HEK293 (cell line): ENCODE results near the gene FOXP1.

ENCODE experiments used
- CTCF ChIA-PET: fragments of 350-600 bp; formaldehyde crosslinking; extraction: SDS; loops from one replicate; lab custom pipeline; 2021; ENCODE audit warnings: antibody characterized with exemption; lab: Yijun Ruan, JAX
- POLR2A ChIA-PET: fragments of 300-600 bp; formaldehyde crosslinking; extraction: SDS; loops from one replicate; lab custom pipeline; 2020; ENCODE audit warnings: antibody characterized with exemption, inconsistent platforms; lab: Yijun Ruan, JAX
- H3K27ac ChIP-seq: fragments of 200-500 bp; sonication (Bioruptor generic); 2 replicates; pipeline ENCODE4 v1.5.1; 2014; ENCODE audit warnings: low read depth, low read length, control low read depth, inconsistent platforms; ENCODE audit errors: extremely low read depth
- H3K36me3 ChIP-seq, 2 experiments: fragments of 200-500 bp in 1 of 2; sonication (Bioruptor generic) in 1 of 2; 1 replicate in 1 of 2; 2 replicates in 1 of 2; pipeline ENCODE4 v1.5.1; 2014 to 2017; ENCODE audit warnings: inconsistent platforms in 2 of 2, low read length in 2 of 2; ENCODE audit not compliant: control insufficient read depth in 2 of 2, insufficient read depth in 1 of 2
- H3K4me1 ChIP-seq: fragments of 200-500 bp; sonication (Bioruptor generic); 2 replicates; pipeline ENCODE4 v1.5.1; 2014; ENCODE audit warnings: mild to moderate bottlenecking, low read length, inconsistent platforms; ENCODE audit not compliant: control insufficient read depth, insufficient read depth
- H3K4me3 ChIP-seq: 2 replicates; pipeline ENCODE4 v1.5.1; 2011; ENCODE audit warnings: low read depth, mild to moderate bottlenecking, control low read depth, low read length, moderate library complexity
- H3K9me3 ChIP-seq: fragments of 200-500 bp; sonication (Bioruptor generic); 2 replicates; pipeline ENCODE4 v1.5.1; 2014; ENCODE audit warnings: low read depth, low read length, inconsistent platforms; ENCODE audit not compliant: control insufficient read depth, insufficient read depth
- GLI4 ChIP-seq: fragments of 450-650 bp; formaldehyde crosslinking; IDR thresholded peaks from 2 replicates; pipeline ENCODE4 v1.5.1; 2016; ENCODE audit warnings: missing biosample characterization, missing genetic modification characterization
- HIC1 ChIP-seq: fragments of 450-650 bp; formaldehyde crosslinking; IDR thresholded peaks from 2 replicates; pipeline ENCODE4 v1.5.1; 2016; ENCODE audit warnings: missing biosample characterization, missing genetic modification characterization
- KLF16 ChIP-seq: fragments of 450-650 bp; formaldehyde crosslinking; IDR thresholded peaks from 2 replicates; pipeline ENCODE4 v1.5.1; 2017; ENCODE audit warnings: missing biosample characterization, missing genetic modification characterization
- KLF8 ChIP-seq: fragments of 450-650 bp; formaldehyde crosslinking; IDR thresholded peaks from 2 replicates; pipeline ENCODE4 v1.5.1; 2016; ENCODE audit warnings: missing biosample characterization, missing genetic modification characterization
- MYNN ChIP-seq: fragments of 450-650 bp; formaldehyde crosslinking; IDR thresholded peaks from 2 replicates; pipeline ENCODE4 v1.5.1; 2016; ENCODE audit warnings: missing biosample characterization, missing genetic modification characterization, borderline replicate concordance
- PRDM1 ChIP-seq: fragments of 450-650 bp; formaldehyde crosslinking; IDR thresholded peaks from 2 replicates; pipeline ENCODE4; 2016; ENCODE audit warnings: missing biosample characterization, missing genetic modification characterization
- PRDM6 ChIP-seq: fragments of 450-650 bp; formaldehyde crosslinking; IDR thresholded peaks from 2 replicates; pipeline ENCODE4 v1.5.1; 2017; ENCODE audit warnings: missing biosample characterization, missing genetic modification characterization
- REST ChIP-seq: fragments of 450-650 bp; formaldehyde crosslinking; IDR thresholded peaks from 2 replicates; pipeline ENCODE4 v1.5.1; 2016; ENCODE audit warnings: missing biosample characterization, missing genetic modification characterization
- SALL2 ChIP-seq: fragments of 450-650 bp; formaldehyde crosslinking; IDR thresholded peaks from 2 replicates; pipeline ENCODE4 v1.5.0; 2017; ENCODE audit warnings: missing biosample characterization, mild to moderate bottlenecking, missing genetic modification characterization, borderline replicate concordance
- SCRT1 ChIP-seq: fragments of 450-650 bp; formaldehyde crosslinking; IDR thresholded peaks from 2 replicates; pipeline ENCODE4 v1.5.1; 2016; ENCODE audit warnings: missing biosample characterization, missing genetic modification characterization, borderline replicate concordance
- ZNF138 ChIP-seq: fragments of 450-650 bp; formaldehyde crosslinking; IDR thresholded peaks from 2 replicates; pipeline ENCODE4 v1.5.1; 2016; ENCODE audit warnings: missing biosample characterization, missing genetic modification characterization, borderline replicate concordance
- ZNF155 ChIP-seq: fragments of 450-650 bp; formaldehyde crosslinking; IDR thresholded peaks from 2 replicates; pipeline ENCODE4 v1.5.1; 2016; ENCODE audit warnings: missing biosample characterization, missing genetic modification characterization
- ZNF211 ChIP-seq: fragments of 450-650 bp; formaldehyde crosslinking; IDR thresholded peaks from 2 replicates; pipeline ENCODE4 v1.5.1; 2016; ENCODE audit warnings: low read depth, missing biosample characterization, missing genetic modification characterization
- ZNF23 ChIP-seq: fragments of 450-650 bp; formaldehyde crosslinking; IDR thresholded peaks from 2 replicates; pipeline ENCODE4 v1.5.1; 2016; ENCODE audit warnings: missing biosample characterization, missing genetic modification characterization, borderline replicate concordance
- ZNF354C ChIP-seq: fragments of 450-650 bp; formaldehyde crosslinking; IDR thresholded peaks from 2 replicates; pipeline ENCODE4 v1.5.1; 2016; ENCODE audit warnings: missing biosample characterization, missing genetic modification characterization, low read depth, borderline replicate concordance
- ZNF416 ChIP-seq: fragments of 450-650 bp; formaldehyde crosslinking; IDR thresholded peaks from 2 replicates; pipeline ENCODE4 v1.5.1; 2016; ENCODE audit warnings: missing biosample characterization, missing genetic modification characterization
- ZNF433 ChIP-seq: fragments of 450-650 bp; formaldehyde crosslinking; IDR thresholded peaks from 2 replicates; pipeline ENCODE4 v1.5.1; 2016; ENCODE audit warnings: missing biosample characterization, missing genetic modification characterization, low read depth
- ZNF473 ChIP-seq: fragments of 450-650 bp; formaldehyde crosslinking; IDR thresholded peaks from 2 replicates; pipeline ENCODE4 v1.5.1; 2017; ENCODE audit warnings: missing biosample characterization, missing genetic modification characterization
- ZNF501 ChIP-seq: fragments of 450-650 bp; formaldehyde crosslinking; IDR thresholded peaks from 2 replicates; pipeline ENCODE4 v1.5.1; 2016; ENCODE audit warnings: missing biosample characterization, missing genetic modification characterization
- ZNF521 ChIP-seq: fragments of 450-650 bp; formaldehyde crosslinking; IDR thresholded peaks from 2 replicates; pipeline ENCODE4 v1.5.1; 2017; ENCODE audit warnings: missing biosample characterization, mild to moderate bottlenecking, missing genetic modification characterization
- ZNF76 ChIP-seq: fragments of 450-650 bp; formaldehyde crosslinking; IDR thresholded peaks from 2 replicates; pipeline ENCODE4; 2016; ENCODE audit warnings: low read depth, missing biosample characterization, missing genetic modification characterization, borderline replicate concordance
- ZSCAN30 ChIP-seq: fragments of 450-650 bp; IDR thresholded peaks from 2 replicates; pipeline ENCODE4 v1.5.1; 2018; ENCODE audit warnings: missing biosample characterization, mild to moderate bottlenecking, missing genetic modification characterization, moderate library complexity
- ZSCAN5A ChIP-seq: fragments of 450-650 bp; formaldehyde crosslinking; IDR thresholded peaks from 2 replicates; pipeline ENCODE4 v1.5.1; 2016; ENCODE audit warnings: missing biosample characterization, missing genetic modification characterization

The FOXP1 gene

GRCh38 chr3:71003511-71003910 lies 580.0 kb downstream of the FOXP1 start (continued):
- TF ChIP-seq ZNF76 (tag by site-specific recombination) (no peak), REST (no peak), KLF16 (tag by site-specific recombination) (no peak), SALL2 (no peak), ZNF23 (tag by site-specific recombination) (no peak), ZNF138 (tag by site-specific recombination) (no peak), ZNF211 (tag by site-specific recombination) (no peak), ZSCAN5A (tag by site-specific recombination) (no peak), SCRT1 (tag by site-specific recombination) (no peak)

GRCh38 chr3:71002298-71002697 lies 581.2 kb downstream of the FOXP1 start:
- ChIA-PET CTCF (no interaction called here), POLR2A (no interaction called here)
- Histone ChIP-seq H3K9me3 (no peaks in the 10 kb centered on the region), H3K4me1 (peaks cover 11% of the 10 kb centered on the region), H3K4me3 (no peak overlapping the region), H3K27ac (no peak overlapping the region), H3K36me3 (peaks cover 0 to 4% of the 10 kb centered on the region in 2 experiments; a peak in 1 of 3 replicates)
- no peak for TF ChIP-seq ZSCAN30 (tag by site-specific recombination)
- no peak for TF ChIP-seq HIC1 (tag by site-specific recombination)
- no peak for TF ChIP-seq ZNF501 (tag by site-specific recombination)

- CTCF ChIA-PET = no interaction called here
- TF ChIP-seq ZNF416 (tag by site-specific recombination) (no peak), PRDM6 (tag by site-specific recombination) (no peak), ZNF354C (no peak), MYNN (no peak), ZNF433 (tag by site-specific recombination) (no peak), GLI4 (tag by site-specific recombination) (no peak), ZNF473 (no peak), PRDM1 (no peak), ZNF521 (tag by site-specific recombination) (no peak), SALL2 (no peak), KLF8 (tag by site-specific recombination) (no peak), ZNF155 (tag by site-specific recombination) (no peak)
These were observed 582.2 kb downstream of the FOXP1 start for GRCh38 chr3:71001303-71001830.

More at GRCh38 chr3:71001303-71001830, 582.2 kb downstream of the FOXP1 start:
- Histone ChIP-seq H3K9me3 (no peaks in the 10 kb centered on the region), H3K4me3 (no peak overlapping the region), H3K36me3 (peaks cover 0 to 12% of the 10 kb centered on the region in 2 experiments; a peak in 1 of 3 replicates), H3K4me1 (peaks cover 7% of the 10 kb centered on the region; the same call in 1 of the 2 replicates), H3K27ac (no peak overlapping the region)
- POLR2A ChIA-PET = no interaction called here
